Activated T-cell treated with anti-CD3 and anti-CD28 coated beads, Interleukin-2, amount 50 U/mL, for 24 hours (primary cell): ENCODE data around the gene MYOZ1.
"Not testable (repeated sequence)": the region's sequence is repeated elsewhere in the genome, so short reads cannot be mapped to it uniquely, and the experiment has no call there.

Experiments
- DNase-seq: peaks from one replicate; pipeline ENCODE4 v3.0.0-alpha.2; 2020
- H3K27ac Mint-ChIP-seq: 2 replicates; pipeline ENCODE4 v1.8.0; 2020; ENCODE audit warnings: mild to moderate bottlenecking, mixed read lengths
- H3K27me3 Mint-ChIP-seq: 2 replicates; pipeline ENCODE4 v1.8.0; 2020; ENCODE audit warnings: mixed read lengths
- H3K36me3 Mint-ChIP-seq: 2 replicates; pipeline ENCODE4 v1.8.0; 2020; ENCODE audit warnings: low read depth, mixed read lengths
- H3K4me1 Mint-ChIP-seq: 2 replicates; pipeline ENCODE4 v1.8.0; 2020; ENCODE audit warnings: low read depth, mixed read lengths
- H3K4me3 Mint-ChIP-seq: 2 replicates; pipeline ENCODE4 v1.8.0; 2020; ENCODE audit warnings: mild to moderate bottlenecking, moderate library complexity, mixed read lengths
- H3K9me3 Mint-ChIP-seq: 2 replicates; pipeline ENCODE4 v1.8.0; 2020; ENCODE audit warnings: mixed read lengths

MYOZ1 gene

GRCh38 chr10:73641328-73642060, at the start of gene MYOZ1:
Gene MYOZ1, minus strand, starts transcription at chr10:73641474. Its CDS starts 1,457 bp downstream, at chr10:73640017.
- Mint-ChIP-seq H3K4me1 (peaks cover 14% of the 10 kb centered on the region), H3K9me3 (no peaks in the 10 kb centered on the region), H3K36me3 (no peaks in the 10 kb centered on the region), H3K4me3 (no peak within 1 kb of the TSS), H3K27me3 (no peaks in the 10 kb centered on the region), H3K27ac (no peak within 1 kb of the TSS)
- DNase-seq = no peak

- peaks cover 40% of the 10 kb centered on the region for H3K36me3 Mint-ChIP-seq
- H3K27ac Mint-ChIP-seq, H3K4me3 Mint-ChIP-seq, H3K9me3 Mint-ChIP-seq, DNase-seq, H3K27me3 Mint-ChIP-seq, H3K4me1 Mint-ChIP-seq: not testable (repeated sequence)
These were observed 49.5 kb upstream of the MYOZ1 start for GRCh38 chr10:73690755-73691154.

- not testable (repeated sequence) for H3K9me3 Mint-ChIP-seq, DNase-seq, H3K27me3 Mint-ChIP-seq, H3K27ac Mint-ChIP-seq, H3K4me1 Mint-ChIP-seq, H3K4me3 Mint-ChIP-seq
- peaks cover 45% of the 10 kb centered on the region for H3K36me3 Mint-ChIP-seq
These were observed 48.3 kb upstream of the MYOZ1 start for GRCh38 chr10:73689596-73689995.

GRCh38 chr10:73687641-73688040, 46.4 kb upstream of the MYOZ1 start:
- H3K27ac Mint-ChIP-seq, H3K4me1 Mint-ChIP-seq, H3K9me3 Mint-ChIP-seq, DNase-seq, H3K27me3 Mint-ChIP-seq, H3K4me3 Mint-ChIP-seq: not testable (repeated sequence)
- peaks cover 36% of the 10 kb centered on the region for H3K36me3 Mint-ChIP-seq

- not testable (repeated sequence) for H3K36me3 Mint-ChIP-seq, H3K27me3 Mint-ChIP-seq, H3K27ac Mint-ChIP-seq, DNase-seq, H3K9me3 Mint-ChIP-seq, H3K4me3 Mint-ChIP-seq, H3K4me1 Mint-ChIP-seq
These were observed 33.3 kb upstream of the MYOZ1 start for GRCh38 chr10:73674546-73674945.

GRCh38 chr10:73668378-73668777, 27.1 kb upstream of the MYOZ1 start:
- not testable (repeated sequence) for H3K36me3 Mint-ChIP-seq, H3K27me3 Mint-ChIP-seq, H3K4me3 Mint-ChIP-seq, DNase-seq, H3K27ac Mint-ChIP-seq, H3K9me3 Mint-ChIP-seq, H3K4me1 Mint-ChIP-seq

GRCh38 chr10:73666153-73666809, 25.0 kb upstream of the MYOZ1 start:
- not testable (repeated sequence) for H3K27ac Mint-ChIP-seq, H3K4me3 Mint-ChIP-seq

GRCh38 chr10:73665581-73665980, 24.3 kb upstream of the MYOZ1 start:
- not testable (repeated sequence) for DNase-seq, H3K27ac Mint-ChIP-seq, H3K4me1 Mint-ChIP-seq, H3K4me3 Mint-ChIP-seq, H3K9me3 Mint-ChIP-seq, H3K27me3 Mint-ChIP-seq, H3K36me3 Mint-ChIP-seq

More at GRCh38 chr10:73666153-73666809, 25.0 kb upstream of the MYOZ1 start:
- not testable (repeated sequence) for DNase-seq, H3K9me3 Mint-ChIP-seq, H3K36me3 Mint-ChIP-seq, H3K4me1 Mint-ChIP-seq, H3K27me3 Mint-ChIP-seq

- H3K4me1 Mint-ChIP-seq, H3K36me3 Mint-ChIP-seq, DNase-seq, H3K27me3 Mint-ChIP-seq, H3K4me3 Mint-ChIP-seq, H3K9me3 Mint-ChIP-seq, H3K27ac Mint-ChIP-seq: not testable (repeated sequence)
These were observed 23.1 kb upstream of the MYOZ1 start for GRCh38 chr10:73664156-73665040.

- H3K27ac Mint-ChIP-seq, H3K27me3 Mint-ChIP-seq, H3K4me1 Mint-ChIP-seq, H3K9me3 Mint-ChIP-seq, H3K4me3 Mint-ChIP-seq, DNase-seq, H3K36me3 Mint-ChIP-seq: not testable (repeated sequence)
These were observed 22.3 kb upstream of the MYOZ1 start for GRCh38 chr10:73663621-73664020.

GRCh38 chr10:73662705-73663104, 21.4 kb upstream of the MYOZ1 start:
- H3K4me3 Mint-ChIP-seq, H3K36me3 Mint-ChIP-seq, H3K27me3 Mint-ChIP-seq, H3K4me1 Mint-ChIP-seq, DNase-seq, H3K27ac Mint-ChIP-seq, H3K9me3 Mint-ChIP-seq: not testable (repeated sequence)

GRCh38 chr10:73655990-73656298, 14.7 kb upstream of the MYOZ1 start, which contains the start of gene SYNPO2L:
Gene SYNPO2L, minus strand, starts transcription at chr10:73656029. Its CDS starts 107 bp downstream, at chr10:73655922.
- Mint-ChIP-seq H3K4me1 (peaks cover 5% of the 10 kb centered on the region), H3K4me3 (no peak within 1 kb of the TSS), H3K27me3 (no peaks in the 10 kb centered on the region), H3K36me3 (no peaks in the 10 kb centered on the region), H3K9me3 (no peaks in the 10 kb centered on the region), H3K27ac (no peak within 1 kb of the TSS)
- DNase-seq = no peak

- no peak overlapping the region for H3K27ac Mint-ChIP-seq
- no peak overlapping the region for H3K4me3 Mint-ChIP-seq
- no peaks in the 10 kb centered on the region for H3K9me3 Mint-ChIP-seq
- no peak for DNase-seq
- no peaks in the 10 kb centered on the region for H3K27me3 Mint-ChIP-seq
- no peaks in the 10 kb centered on the region for H3K36me3 Mint-ChIP-seq
- peaks cover 8% of the 10 kb centered on the region for H3K4me1 Mint-ChIP-seq
These were observed 14.1 kb upstream of the MYOZ1 start for GRCh38 chr10:73655257-73655989.

- DNase-seq = no peak
- no peaks in the 10 kb centered on the region for H3K9me3 Mint-ChIP-seq
- H3K27ac Mint-ChIP-seq = no peak overlapping the region
These were observed 12.4 kb upstream of the MYOZ1 start for GRCh38 chr10:73653701-73654100.

More at GRCh38 chr10:73653701-73654100, 12.4 kb upstream of the MYOZ1 start:
- peaks cover 4% of the 10 kb centered on the region for H3K27me3 Mint-ChIP-seq
- H3K4me1 Mint-ChIP-seq = peaks cover 11% of the 10 kb centered on the region
- H3K4me3 Mint-ChIP-seq = no peak overlapping the region
- H3K36me3 Mint-ChIP-seq = no peaks in the 10 kb centered on the region
